Mesothelial cell of epicardium (in vitro differentiated cells): ENCODE measurements around the gene REELD1. TPM values are rescaled to one million over a fixed set of nuclear protein-coding genes. Genes with fewer than 3 reads are reported as not detected.
A peak's percentile ranks its signal among the peaks of the same experiment; 100 is the strongest.

Experiments
- DNase-seq, 2 experiments: peaks; one replicate each; pipeline ENCODE4 v3.0.0; 2021; ENCODE audit warnings: low spot score in 2 of 2; ENCODE audit not compliant: unreplicated experiment in 2 of 2
- H3K27ac Mint-ChIP-seq: 2 replicates; pipeline ENCODE4 v1.8.0; 2021; ENCODE audit warnings: mixed read lengths
- H3K27me3 Mint-ChIP-seq: 2 replicates; pipeline ENCODE4 v1.8.0; 2021; ENCODE audit warnings: low read depth, mixed read lengths
- H3K36me3 Mint-ChIP-seq: 2 replicates; pipeline ENCODE4 v1.8.0; 2021; ENCODE audit warnings: mixed read lengths
- H3K4me1 Mint-ChIP-seq: 2 replicates; pipeline ENCODE4 v1.8.0; 2021; ENCODE audit warnings: mixed read lengths
- H3K4me3 Mint-ChIP-seq: 2 replicates; pipeline ENCODE4 v1.8.0; 2021; ENCODE audit warnings: mild to moderate bottlenecking, moderate library complexity, mixed read lengths
- H3K9me3 Mint-ChIP-seq: 2 replicates; pipeline ENCODE4 v1.8.0; 2021; ENCODE audit warnings: mixed read lengths
- CTCF ChIP-seq: fragments of 200-600 bp; sonication (generic); IDR thresholded peaks from one replicate; pipeline ENCODE4 v1.5.0; 2021; ENCODE audit warnings: antibody characterized with exemption; ENCODE audit not compliant: unreplicated experiment
- total RNA-seq: library from RNA; stranded (reverse); gene quantifications from 3 replicates; pipeline ENCODE4 v1.2.1, GENCODE V29; 2021

The REELD1 gene
- total RNA-seq, result 0.13 to 0.45 TPM (median 0.16 TPM) in 3 replicates

DNA sequence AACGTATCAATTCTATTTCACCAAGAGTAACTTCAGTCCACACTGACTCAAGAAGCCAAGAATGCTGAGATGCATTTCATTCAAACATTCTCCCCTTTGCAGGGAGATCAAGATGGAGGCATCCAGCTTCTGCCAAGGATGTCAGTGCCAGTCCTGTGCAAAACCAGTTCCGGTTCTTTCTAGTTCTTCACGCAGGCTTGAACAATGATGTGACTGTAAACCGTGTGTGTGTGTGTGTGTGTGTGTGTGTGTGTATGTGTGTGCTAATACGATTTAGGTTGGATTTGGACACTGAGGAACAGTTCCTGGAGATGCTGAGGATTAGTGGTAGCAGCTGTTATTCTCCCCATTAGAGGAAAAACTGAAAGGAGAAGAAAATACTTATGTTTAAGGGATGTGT is at the start of gene REELD1:
Gene REELD1, plus strand, starts transcription at position 301 of the 400 bp plus-strand sequence. CDS start 2,415 bp downstream, outside the sequence.
- no peak for DNase-seq
- Mint-ChIP-seq H3K4me1 (no peaks in the 10 kb centered on the region), H3K4me3 (no peak within 1 kb of the TSS), H3K9me3 (no peaks in the 10 kb centered on the region), H3K27me3 (peaks cover 28% of the 10 kb centered on the region), H3K36me3 (no peaks in the 10 kb centered on the region), H3K27ac (no peak within 1 kb of the TSS)
- no peak for TF ChIP-seq CTCF

DNA sequence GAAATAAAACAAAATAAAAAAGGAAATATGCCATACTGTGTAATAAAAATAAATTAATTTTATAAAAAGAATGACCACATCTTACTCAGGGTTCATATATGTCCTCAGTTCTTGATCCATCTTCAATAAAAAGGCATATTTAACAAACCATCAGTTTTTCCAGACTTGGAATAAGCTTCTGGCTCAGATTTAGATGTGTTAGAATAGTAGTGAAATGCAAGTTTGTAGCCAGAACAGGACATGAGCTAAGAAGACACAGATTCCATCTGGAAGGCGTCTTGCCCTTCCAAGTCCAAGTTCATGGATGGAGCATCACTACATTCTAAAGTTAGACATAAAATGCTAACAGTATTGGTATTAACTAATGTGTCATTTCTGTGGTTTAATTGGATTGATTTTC is 49.1 kb upstream of the REELD1 start:
- Mint-ChIP-seq H3K4me3 (no peak overlapping the region), H3K36me3 (no peaks in the 10 kb centered on the region), H3K9me3 (peaks cover 22% of the 10 kb centered on the region), H3K4me1 (no peaks in the 10 kb centered on the region), H3K27me3 (peaks cover 15% of the 10 kb centered on the region), H3K27ac (no peak overlapping the region)
- DNase-seq, result no peak
- TF ChIP-seq CTCF, result no peak

DNA sequence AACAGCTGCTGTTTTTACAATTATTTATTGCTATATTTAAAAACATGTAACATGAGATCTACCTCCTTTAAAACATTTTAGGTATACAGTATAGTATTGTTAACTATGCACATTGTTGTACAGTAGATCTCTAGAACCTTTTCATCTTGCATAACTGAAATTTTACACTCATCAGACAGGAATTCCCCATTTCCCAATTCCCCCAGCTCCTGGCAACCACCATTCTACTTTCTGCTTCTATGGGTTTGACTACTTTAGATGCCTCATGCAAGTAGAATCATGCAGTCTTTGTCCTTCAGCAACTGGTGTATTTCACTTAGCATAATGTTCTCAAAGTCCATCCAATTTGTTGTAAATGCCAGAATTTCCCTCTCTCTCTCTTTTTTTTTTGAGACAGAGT is 48.5 kb upstream of the REELD1 start:
- peaks cover 15% of the 10 kb centered on the region for H3K27me3 Mint-ChIP-seq
- H3K4me1 Mint-ChIP-seq, result no peaks in the 10 kb centered on the region
- no peak overlapping the region for H3K4me3 Mint-ChIP-seq
- DNase-seq, result no peak
- TF ChIP-seq CTCF, result no peak
- H3K36me3 Mint-ChIP-seq, result no peaks in the 10 kb centered on the region
- H3K9me3 Mint-ChIP-seq, result peaks cover 21% of the 10 kb centered on the region
- H3K27ac Mint-ChIP-seq, result no peak overlapping the region

DNA sequence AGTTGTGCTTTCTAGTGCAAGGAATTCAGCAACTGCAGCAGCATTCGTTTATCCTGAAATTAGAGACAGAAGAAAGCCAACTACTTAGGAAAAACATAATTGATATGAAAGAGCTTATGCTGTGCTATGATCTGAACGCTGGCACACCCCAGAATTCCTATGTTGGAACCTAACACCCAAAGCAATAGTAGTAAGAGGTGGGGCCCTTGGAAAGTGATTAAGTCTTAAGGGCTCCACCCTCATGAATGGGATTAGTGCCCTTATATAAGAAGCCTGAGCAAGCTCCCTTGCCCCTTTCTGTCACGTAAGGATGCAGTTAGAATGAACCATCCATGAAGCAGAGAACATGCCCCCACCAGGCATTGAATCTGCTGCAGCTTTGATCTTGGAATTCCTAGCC is 44.2 kb upstream of the REELD1 start:
- no peak for TF ChIP-seq CTCF
- H3K4me3 Mint-ChIP-seq, result no peak overlapping the region
- H3K9me3 Mint-ChIP-seq, result no peaks in the 10 kb centered on the region
- H3K4me1 Mint-ChIP-seq, result peaks cover 1% of the 10 kb centered on the region
- H3K27ac Mint-ChIP-seq, result no peak overlapping the region
- peaks cover 11% of the 10 kb centered on the region for H3K27me3 Mint-ChIP-seq
- DNase-seq, result no peak
- H3K36me3 Mint-ChIP-seq, result no peaks in the 10 kb centered on the region

DNA sequence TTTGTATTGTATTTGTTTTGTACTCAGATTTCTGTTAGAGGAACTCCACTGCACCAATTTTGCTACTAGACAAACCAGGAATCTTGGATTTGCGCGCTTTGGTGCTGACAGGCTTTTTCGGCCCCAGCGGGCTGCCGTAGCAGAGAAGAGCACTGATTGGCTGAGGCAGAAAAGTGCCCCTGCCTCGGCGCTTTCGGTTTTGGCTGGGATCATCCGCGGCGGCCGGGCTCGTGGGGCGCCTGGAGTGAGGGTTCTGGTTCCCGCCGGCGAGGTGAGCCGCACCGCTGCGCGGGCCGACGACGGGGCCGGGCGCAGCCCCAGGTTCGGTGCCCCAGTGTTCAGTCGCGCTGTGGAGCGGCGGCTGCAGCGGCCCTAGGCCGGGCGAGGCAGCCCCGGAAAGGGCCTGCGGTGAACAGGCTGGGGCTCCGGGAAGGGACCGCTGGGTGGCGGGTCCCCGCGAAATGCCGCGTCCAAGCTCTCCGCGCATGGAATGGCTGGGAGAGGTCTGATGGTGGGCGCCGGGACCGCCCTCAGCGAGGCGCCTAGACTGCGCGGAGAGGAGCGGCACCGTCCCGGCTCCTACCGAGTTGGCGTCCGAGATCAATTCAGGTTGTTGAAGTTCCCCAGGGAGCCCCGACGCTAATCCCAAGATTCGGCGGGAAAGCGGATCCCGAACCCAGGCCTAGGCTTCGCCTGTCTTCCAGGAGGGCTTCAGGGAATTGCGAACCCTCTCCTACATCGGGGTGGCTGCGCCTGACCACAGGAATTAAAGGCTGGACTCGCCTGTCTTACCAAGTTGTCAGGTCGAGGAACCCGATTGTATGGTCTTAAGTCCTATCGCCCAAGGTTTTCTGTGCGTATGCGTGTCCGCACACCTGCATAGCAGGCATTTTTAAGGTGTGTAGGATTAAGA is 38.5 kb upstream of the REELD1 start, which contains the start of gene LSM6:
Gene LSM6, plus strand, starts transcription at position 178 of the 913 bp plus-strand sequence. CDS start 7,204 bp downstream, outside the sequence.
- Mint-ChIP-seq H3K27ac (peak within 1 kb of the TSS; percentile 91), H3K9me3 (no peaks in the 10 kb centered on the region), H3K4me3 (peak within 1 kb of the TSS; percentile 77), H3K27me3 (no peaks in the 10 kb centered on the region), H3K36me3 (no peaks in the 10 kb centered on the region), H3K4me1 (peaks cover 34% of the 10 kb centered on the region)
- DNase-seq, result peak; percentile 49 to 79
- TF ChIP-seq CTCF, result no peak
